Activated naive CD8-positive, alpha-beta T cell treated with anti-CD3 and anti-CD28 coated beads for 36 hours (primary cell): Measurements from ENCODE around the gene SDC3. TPM values are rescaled to one million over a fixed set of nuclear protein-coding genes. Genes with fewer than 3 reads are reported as not detected.
"Not testable (repeated sequence)": the region's sequence is repeated elsewhere in the genome, so short reads cannot be mapped to it uniquely, and the experiment has no call there.

Experiments
- DNase-seq: peaks from one replicate; pipeline ENCODE4 v3.0.0; 2021
- H3K27ac Mint-ChIP-seq: one replicate; pipeline ENCODE4 v1.8.0; 2022; ENCODE audit warnings: mild to moderate bottlenecking, moderate library complexity, mixed read lengths
- H3K27me3 Mint-ChIP-seq: one replicate; pipeline ENCODE4 v1.8.0; 2022; ENCODE audit warnings: mild to moderate bottlenecking, mixed read lengths
- H3K36me3 Mint-ChIP-seq: one replicate; pipeline ENCODE4 v1.8.0; 2021; ENCODE audit warnings: mild to moderate bottlenecking, mixed read lengths
- H3K4me1 Mint-ChIP-seq: one replicate; pipeline ENCODE4 v1.8.0; 2021; ENCODE audit warnings: mixed read lengths
- H3K4me3 Mint-ChIP-seq: one replicate; pipeline ENCODE4 v1.8.0; 2022; ENCODE audit warnings: mild to moderate bottlenecking, moderate library complexity, mixed read lengths
- H3K9me3 Mint-ChIP-seq: one replicate; pipeline ENCODE4 v1.8.0; 2022; ENCODE audit warnings: mixed read lengths
- total RNA-seq, 2 experiments: library from RNA; stranded (reverse); gene quantifications; one replicate each; pipeline ENCODE4 v1.2.3, GENCODE V29; 2021

Gene SDC3
- total RNA-seq: under 1 TPM; 0.30 to 0.43 TPM

DNA sequence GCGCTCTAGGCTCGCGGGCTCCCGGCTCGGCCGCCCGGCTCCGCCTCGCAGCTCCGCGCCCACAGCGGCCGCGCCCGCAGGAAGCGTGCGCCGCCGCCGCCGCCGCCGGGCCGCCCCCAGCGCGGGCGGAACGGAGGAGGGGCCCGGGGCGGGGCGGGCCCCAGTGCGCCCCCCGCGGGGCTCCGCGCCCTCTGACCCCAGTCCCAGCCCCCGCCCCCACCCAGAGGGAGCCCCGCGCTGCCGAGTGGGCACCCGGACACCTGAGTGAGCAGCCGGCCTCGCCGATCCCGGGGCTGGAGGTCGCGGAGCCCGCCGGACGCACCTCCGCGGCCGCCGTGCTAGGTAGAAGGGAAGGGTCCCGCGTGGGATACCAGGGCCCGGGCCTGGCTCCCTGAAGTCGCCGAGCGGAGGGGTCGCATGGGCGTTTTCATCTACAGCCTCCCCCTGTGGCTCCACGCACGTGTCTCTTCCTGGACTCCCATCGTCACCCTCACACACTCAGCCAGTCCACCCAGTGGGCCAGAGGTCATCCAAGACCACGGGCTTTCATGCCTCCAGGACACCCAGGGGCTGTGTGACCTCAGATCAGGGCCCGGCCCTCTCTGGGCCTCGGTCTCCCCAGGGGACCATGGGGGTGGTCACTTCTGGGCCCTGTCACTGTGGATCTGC is at the start of gene SDC3:
TSS of gene SDC3 (minus strand) at position 63 of the 669 bp plus-strand sequence. CDS start 172 bp downstream, outside the sequence.
- Mint-ChIP-seq H3K4me1 (peaks cover 12% of the 10 kb centered on the region), H3K27ac (no peak within 1 kb of the TSS), H3K9me3 (no peaks in the 10 kb centered on the region)

DNA sequence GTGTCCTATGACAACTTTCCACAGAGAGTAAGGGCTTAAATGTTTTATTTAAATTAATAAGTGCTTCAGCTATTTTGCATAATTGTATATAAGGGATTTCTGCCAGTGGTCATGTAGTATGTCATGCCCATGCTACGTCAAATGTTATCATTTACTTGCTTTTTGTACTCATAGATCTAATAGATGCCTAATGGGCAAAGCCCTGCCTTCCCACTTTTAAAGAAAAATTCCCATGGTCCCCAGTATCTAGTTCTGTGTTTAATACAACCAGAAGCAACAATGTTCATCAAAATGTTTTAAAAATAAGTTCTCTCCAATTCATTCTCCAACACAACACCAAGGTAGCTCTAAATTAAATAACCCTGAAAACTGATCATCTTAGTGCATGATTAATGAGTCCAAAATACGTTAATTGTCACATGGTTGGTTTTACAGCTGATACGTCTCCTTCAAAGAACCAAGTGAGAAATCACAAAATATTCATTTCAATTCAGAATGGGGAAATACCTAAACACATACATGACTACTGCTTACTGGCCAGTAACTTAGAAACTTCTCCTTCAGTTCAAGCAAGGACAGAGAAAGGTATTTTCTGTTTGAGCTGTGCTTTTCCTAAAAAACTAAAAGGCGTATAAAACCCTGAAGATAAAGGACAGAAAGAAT is 49.1 kb upstream of the SDC3 start:
- H3K4me1 Mint-ChIP-seq: peaks cover 29% of the 10 kb centered on the region
- no peaks in the 10 kb centered on the region for H3K27me3 Mint-ChIP-seq
- peak overlapping the region; percentile 1 for H3K27ac Mint-ChIP-seq
- no peak overlapping the region for H3K4me3 Mint-ChIP-seq
- H3K9me3 Mint-ChIP-seq: no peaks in the 10 kb centered on the region
- peaks cover 44% of the 10 kb centered on the region for H3K36me3 Mint-ChIP-seq
- no peak for DNase-seq

More for the DNA sequence above, at the start of gene SDC3:
- peak; percentile 32 for DNase-seq
- H3K27me3 Mint-ChIP-seq: peaks cover 50% of the 10 kb centered on the region
- no peaks in the 10 kb centered on the region for H3K36me3 Mint-ChIP-seq
- H3K4me3 Mint-ChIP-seq: peak within 1 kb of the TSS; percentile 77

DNA sequence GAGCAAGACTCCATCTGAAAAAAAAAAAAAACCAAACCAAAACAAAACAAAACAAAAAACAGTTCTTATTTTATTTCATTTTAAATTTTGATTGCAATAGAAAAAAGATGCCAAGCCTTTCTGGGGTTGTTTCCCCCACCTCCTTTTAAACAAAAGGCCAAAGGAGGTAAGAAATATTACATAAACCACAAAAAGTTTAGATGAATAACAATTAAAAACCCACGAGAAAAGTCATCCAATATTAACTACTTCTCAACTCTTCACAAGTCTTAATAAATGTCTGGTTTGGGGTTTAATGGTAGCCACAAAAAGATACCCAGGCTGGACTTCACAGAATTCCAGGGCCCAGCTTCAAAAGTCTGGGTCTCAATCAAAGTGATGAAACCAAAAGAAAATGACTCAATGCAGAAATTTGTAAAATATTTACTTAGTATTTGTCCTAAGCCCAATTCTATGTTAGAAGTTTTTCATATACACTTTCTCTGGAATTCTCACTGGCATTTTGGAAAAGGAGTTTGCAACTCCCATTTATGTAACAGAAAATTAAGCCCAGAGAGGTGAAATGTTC is 47.0 kb upstream of the SDC3 start:
- Mint-ChIP-seq H3K4me1 (peaks cover 36% of the 10 kb centered on the region), H3K27me3 (no peaks in the 10 kb centered on the region), H3K4me3 (no peak overlapping the region), H3K9me3 (no peaks in the 10 kb centered on the region), H3K36me3 (peaks cover 47% of the 10 kb centered on the region), H3K27ac (no peak overlapping the region)
- DNase-seq: no peak

DNA sequence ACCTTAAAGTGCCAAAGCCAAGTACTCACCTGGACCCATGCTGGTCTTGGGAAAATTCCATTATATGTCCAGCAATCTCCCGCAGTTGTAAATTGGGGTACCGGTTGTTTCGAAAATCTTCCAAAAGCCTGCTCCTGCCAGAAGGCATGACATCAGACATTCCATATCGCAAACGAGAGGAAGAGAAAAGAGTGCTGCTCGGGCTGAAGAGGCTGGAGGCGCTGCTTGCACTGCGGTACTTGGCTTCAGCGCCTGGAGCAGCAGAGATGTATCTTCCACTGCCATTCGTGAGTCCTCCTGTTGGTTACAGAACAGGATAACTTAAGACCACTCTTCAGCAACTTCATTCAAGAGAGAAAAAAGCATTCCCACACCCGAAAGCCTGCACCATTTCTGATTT is 45.1 kb upstream of the SDC3 start:
- H3K36me3 Mint-ChIP-seq: peaks cover 42% of the 10 kb centered on the region
- no peaks in the 10 kb centered on the region for H3K27me3 Mint-ChIP-seq
- no peak overlapping the region for H3K4me3 Mint-ChIP-seq
- no peak overlapping the region for H3K27ac Mint-ChIP-seq
- H3K4me1 Mint-ChIP-seq: peaks cover 25% of the 10 kb centered on the region
- H3K9me3 Mint-ChIP-seq: no peaks in the 10 kb centered on the region
- DNase-seq: no peak

- H3K9me3 Mint-ChIP-seq: no peaks in the 10 kb centered on the region
- H3K4me1 Mint-ChIP-seq: peaks cover 16% of the 10 kb centered on the region
- H3K27ac Mint-ChIP-seq: peak overlapping the region; percentile 14
- no peaks in the 10 kb centered on the region for H3K27me3 Mint-ChIP-seq
- no peak overlapping the region for H3K4me3 Mint-ChIP-seq
- no peak for DNase-seq
- H3K36me3 Mint-ChIP-seq: peaks cover 43% of the 10 kb centered on the region
These were observed 43.5 kb upstream of the SDC3 start for GRCh38 chr1:30952098-30952497.

DNA sequence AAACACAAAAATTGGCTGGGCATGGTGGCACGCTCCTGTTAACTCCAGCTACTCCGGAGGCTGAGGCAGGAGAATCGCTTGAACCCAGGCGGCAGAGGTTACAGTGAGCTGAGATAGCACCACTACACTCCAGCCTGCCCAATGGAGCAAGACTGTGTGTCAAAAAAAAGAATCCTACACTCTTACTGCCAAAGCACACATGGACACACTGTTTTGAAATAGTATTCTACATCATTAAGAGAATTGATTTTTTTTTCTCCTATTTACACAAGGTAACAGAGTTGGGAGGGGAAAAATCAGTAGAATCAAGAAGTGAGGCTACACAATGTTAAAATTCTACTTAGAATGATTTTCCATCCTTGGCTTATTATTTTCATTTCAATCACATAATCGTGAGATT is 42.1 kb upstream of the SDC3 start:
- Mint-ChIP-seq H3K9me3 (no peaks in the 10 kb centered on the region), H3K27ac (peak overlapping the region; percentile 12), H3K4me1 (peaks cover 12% of the 10 kb centered on the region)

DNA sequence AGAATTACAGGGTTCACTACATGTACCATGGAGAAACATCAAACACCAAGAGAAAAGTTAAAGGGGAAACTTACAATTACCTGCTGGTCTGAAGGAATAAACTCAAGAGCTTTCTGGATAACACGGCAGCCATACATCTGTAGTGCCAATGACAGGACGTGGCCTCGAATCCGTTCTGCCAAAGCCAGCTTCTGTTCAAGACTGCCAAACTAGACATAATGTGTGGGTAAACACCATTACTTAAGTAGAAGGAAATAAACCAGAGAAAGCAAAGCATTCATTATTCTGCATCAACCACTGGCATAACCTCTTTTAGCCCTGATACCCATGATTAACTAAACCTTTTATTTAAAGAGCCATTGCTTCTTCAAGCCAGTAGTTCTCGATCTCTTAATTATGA is 41.5 kb upstream of the SDC3 start:
- Mint-ChIP-seq H3K4me1 (peaks cover 12% of the 10 kb centered on the region), H3K27me3 (no peaks in the 10 kb centered on the region), H3K36me3 (peaks cover 44% of the 10 kb centered on the region), H3K27ac (no peak overlapping the region), H3K4me3 (no peak overlapping the region), H3K9me3 (no peaks in the 10 kb centered on the region)
- DNase-seq: no peak

More for the DNA sequence above, 42.1 kb upstream of the SDC3 start:
- peaks cover 39% of the 10 kb centered on the region for H3K36me3 Mint-ChIP-seq
- no peak for DNase-seq
- no peaks in the 10 kb centered on the region for H3K27me3 Mint-ChIP-seq
- H3K4me3 Mint-ChIP-seq: no peak overlapping the region

GRCh38 chr1:30949487-30949838 is 40.9 kb upstream of the SDC3 start:
- DNase-seq, H3K4me3 Mint-ChIP-seq, H3K9me3 Mint-ChIP-seq, H3K27ac Mint-ChIP-seq, H3K27me3 Mint-ChIP-seq: not testable (repeated sequence)
- Mint-ChIP-seq H3K36me3 (peaks cover 42% of the 10 kb centered on the region), H3K4me1 (peaks cover 12% of the 10 kb centered on the region)

DNA sequence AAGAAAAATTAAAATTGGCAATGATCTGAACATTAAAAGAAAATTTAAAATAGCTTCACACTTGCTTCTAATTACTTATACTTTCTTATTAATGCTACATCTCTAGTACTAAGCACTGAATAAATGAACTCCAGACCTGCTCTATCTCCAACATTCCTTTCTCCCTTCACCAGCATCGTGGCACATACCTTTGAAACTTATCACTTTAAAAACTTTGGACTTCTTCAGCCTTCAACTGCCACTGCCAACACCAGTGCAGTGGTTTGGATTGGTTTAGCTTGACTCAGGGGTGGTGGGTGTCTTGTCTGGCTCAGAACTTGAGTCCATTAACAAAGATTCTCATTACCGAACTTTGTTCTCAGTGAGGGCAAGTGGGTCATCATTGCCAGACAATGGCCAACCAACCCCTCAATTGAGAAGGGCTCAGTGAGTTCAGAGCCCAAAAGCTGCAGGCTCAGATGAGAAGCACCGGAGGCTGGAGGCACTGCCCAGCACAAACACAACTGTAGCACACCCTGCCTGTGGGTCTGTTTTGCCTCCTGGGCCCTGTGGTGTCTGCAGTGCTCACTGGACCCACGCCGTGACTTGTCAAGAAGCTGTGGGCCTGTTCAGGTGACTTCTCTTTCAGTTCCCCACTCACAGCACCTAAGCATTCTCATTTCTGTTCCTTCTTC is 40.4 kb upstream of the SDC3 start:
- DNase-seq, H3K9me3 Mint-ChIP-seq, H3K27me3 Mint-ChIP-seq, H3K4me3 Mint-ChIP-seq, H3K27ac Mint-ChIP-seq: not testable (repeated sequence)
- peaks cover 38% of the 10 kb centered on the region for H3K36me3 Mint-ChIP-seq
- peaks cover 12% of the 10 kb centered on the region for H3K4me1 Mint-ChIP-seq

DNA sequence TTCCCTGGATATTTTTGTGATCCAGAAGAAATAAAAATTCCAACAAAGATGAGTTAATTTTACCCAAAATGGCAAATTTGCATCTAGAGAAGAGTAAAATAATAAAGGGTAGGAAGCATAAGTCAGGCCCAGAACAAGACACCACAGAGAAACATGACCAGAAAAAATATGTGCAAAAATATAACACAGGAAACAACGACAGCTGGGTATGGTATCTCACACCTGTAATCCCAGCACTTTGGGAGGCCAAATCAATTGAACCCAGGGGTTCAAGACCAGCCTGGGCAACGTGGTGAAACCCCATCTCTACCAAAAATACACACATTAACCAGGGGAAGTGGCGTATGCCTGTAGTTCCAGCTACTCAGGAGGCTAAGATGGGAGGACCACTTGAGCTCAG is 39.7 kb upstream of the SDC3 start:
- no peak for DNase-seq
- no peaks in the 10 kb centered on the region for H3K9me3 Mint-ChIP-seq
- peaks cover 11% of the 10 kb centered on the region for H3K4me1 Mint-ChIP-seq
- no peak overlapping the region for H3K4me3 Mint-ChIP-seq
- H3K27me3 Mint-ChIP-seq: no peaks in the 10 kb centered on the region
- H3K36me3 Mint-ChIP-seq: peaks cover 32% of the 10 kb centered on the region
- H3K27ac Mint-ChIP-seq: peak overlapping the region; percentile 45

- H3K4me3 Mint-ChIP-seq: no peak overlapping the region
- no peak overlapping the region for H3K27ac Mint-ChIP-seq
- H3K4me1 Mint-ChIP-seq: peaks cover 4% of the 10 kb centered on the region
- H3K27me3 Mint-ChIP-seq: no peaks in the 10 kb centered on the region
- peaks cover 26% of the 10 kb centered on the region for H3K36me3 Mint-ChIP-seq
- no peaks in the 10 kb centered on the region for H3K9me3 Mint-ChIP-seq
- DNase-seq: no peak
These were observed 38.7 kb upstream of the SDC3 start for GRCh38 chr1:30947212-30947611.

DNA sequence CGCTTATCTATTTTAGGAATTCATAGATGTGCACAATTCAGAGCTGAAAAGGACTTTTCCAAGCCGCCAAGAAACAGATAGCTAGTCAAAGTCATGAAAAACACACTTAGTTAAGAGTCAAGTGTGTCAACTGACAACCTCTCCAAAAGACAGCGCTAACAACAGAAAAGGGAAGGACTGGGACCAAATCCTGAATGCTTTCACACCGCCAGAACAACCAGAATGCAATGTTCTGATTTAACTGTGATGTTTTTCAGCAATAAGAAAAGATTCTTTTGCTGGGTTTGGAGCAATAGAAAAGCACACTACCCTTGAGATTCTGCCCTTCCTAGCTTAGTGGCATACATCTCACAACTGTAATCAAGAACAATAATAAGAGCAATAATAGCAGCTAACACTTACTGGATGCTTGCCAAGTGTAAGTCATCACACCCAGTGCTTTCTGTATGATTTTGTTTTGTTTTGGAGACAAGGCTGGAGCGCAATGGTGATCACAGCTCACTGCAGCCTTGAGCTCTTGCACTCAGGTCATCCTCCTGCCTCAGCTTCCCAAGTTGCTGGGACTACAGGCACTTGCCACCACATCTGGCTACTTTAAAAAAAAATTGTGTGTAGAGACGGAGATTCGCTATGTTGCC is 33.9 kb upstream of the SDC3 start:
- peaks cover 8% of the 10 kb centered on the region for H3K36me3 Mint-ChIP-seq
- no peaks in the 10 kb centered on the region for H3K27me3 Mint-ChIP-seq
- no peak for DNase-seq
- H3K4me1 Mint-ChIP-seq: no peaks in the 10 kb centered on the region
- no peak overlapping the region for H3K27ac Mint-ChIP-seq
- H3K4me3 Mint-ChIP-seq: no peak overlapping the region
- H3K9me3 Mint-ChIP-seq: no peaks in the 10 kb centered on the region

DNA sequence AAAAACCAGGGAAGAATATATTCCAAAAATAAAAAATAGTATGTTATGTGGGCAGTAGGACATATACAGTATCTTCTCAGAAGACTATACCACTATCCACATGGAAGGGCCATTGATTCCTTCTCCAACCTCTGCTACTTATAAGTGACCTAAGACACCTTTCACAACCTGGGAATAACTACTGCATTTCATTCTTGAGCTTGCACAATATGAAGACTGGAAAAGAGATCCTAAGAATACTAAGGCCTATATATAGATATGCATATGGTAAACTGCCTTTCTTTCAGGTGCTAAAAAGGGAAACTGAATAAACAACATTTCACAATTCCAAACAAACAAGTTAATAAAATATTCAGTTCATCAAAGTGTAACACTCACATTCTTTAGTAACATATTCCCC is 32.0 kb upstream of the SDC3 start:
- no peak for DNase-seq
- H3K4me3 Mint-ChIP-seq: no peak overlapping the region
- no peaks in the 10 kb centered on the region for H3K4me1 Mint-ChIP-seq
- no peaks in the 10 kb centered on the region for H3K9me3 Mint-ChIP-seq
- H3K27ac Mint-ChIP-seq: no peak overlapping the region
- H3K36me3 Mint-ChIP-seq: peaks cover 14% of the 10 kb centered on the region
- H3K27me3 Mint-ChIP-seq: no peaks in the 10 kb centered on the region

GRCh38 chr1:30936541-30937171 is 28.1 kb upstream of the SDC3 start:
- Mint-ChIP-seq H3K4me3 (no peak overlapping the region), H3K27me3 (no peaks in the 10 kb centered on the region), H3K9me3 (no peaks in the 10 kb centered on the region), H3K27ac (peak overlapping the region; percentile 44), H3K4me1 (no peaks in the 10 kb centered on the region), H3K36me3 (peaks cover 15% of the 10 kb centered on the region)
- no peak for DNase-seq

DNA sequence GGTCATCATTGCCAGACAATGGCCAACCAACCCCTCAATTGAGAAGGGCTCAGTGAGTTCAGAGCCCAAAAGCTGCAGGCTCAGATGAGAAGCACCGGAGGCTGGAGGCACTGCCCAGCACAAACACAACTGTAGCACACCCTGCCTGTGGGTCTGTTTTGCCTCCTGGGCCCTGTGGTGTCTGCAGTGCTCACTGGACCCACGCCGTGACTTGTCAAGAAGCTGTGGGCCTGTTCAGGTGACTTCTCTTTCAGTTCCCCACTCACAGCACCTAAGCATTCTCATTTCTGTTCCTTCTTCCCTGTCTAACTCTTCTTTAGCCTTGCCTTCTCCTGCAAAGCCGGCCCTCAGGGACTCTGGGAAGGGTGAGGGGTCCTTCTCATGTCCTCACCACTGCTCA is 27.2 kb upstream of the SDC3 start:
- not testable (repeated sequence) for H3K4me1 Mint-ChIP-seq, H3K4me3 Mint-ChIP-seq, H3K27me3 Mint-ChIP-seq, DNase-seq, H3K9me3 Mint-ChIP-seq
- Mint-ChIP-seq H3K27ac (peak overlapping the region; percentile 30), H3K36me3 (peaks cover 14% of the 10 kb centered on the region)
